ENCODE results near the gene POMGNT1.
A peak's percentile ranks its signal among the peaks of the same experiment; 100 is the strongest.

POMGNT1 gene

DNA sequence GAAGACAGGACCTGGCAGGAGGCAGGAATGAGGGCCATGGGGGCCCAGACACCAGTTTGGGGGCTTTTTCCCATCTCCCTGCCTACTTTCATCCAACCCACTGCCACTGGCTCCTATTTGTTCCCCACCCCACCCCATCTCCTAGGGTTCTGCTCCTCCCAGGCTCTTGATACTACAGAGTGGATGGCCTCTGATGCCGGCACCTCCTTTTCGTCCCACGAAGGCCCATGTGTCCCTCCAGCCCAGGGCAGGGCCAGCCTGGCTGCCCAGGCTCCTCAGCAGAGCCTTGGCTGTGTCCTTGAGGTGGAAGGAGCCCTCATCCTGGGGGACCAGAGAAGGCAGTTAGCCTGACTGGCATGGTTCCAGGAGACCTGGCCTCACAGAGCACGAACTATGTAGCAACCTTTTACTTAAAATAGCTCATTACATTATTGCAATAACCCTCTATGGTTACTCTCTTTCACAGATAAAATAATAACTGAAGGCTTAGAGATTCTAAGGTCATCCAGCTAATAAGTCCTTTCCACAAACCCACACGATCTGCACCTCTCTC lies 3.5 kb downstream of the POMGNT1 start:
- peaks cover 62% of the 10 kb centered on the region for H3K36me3 ChIP-seq

DNA sequence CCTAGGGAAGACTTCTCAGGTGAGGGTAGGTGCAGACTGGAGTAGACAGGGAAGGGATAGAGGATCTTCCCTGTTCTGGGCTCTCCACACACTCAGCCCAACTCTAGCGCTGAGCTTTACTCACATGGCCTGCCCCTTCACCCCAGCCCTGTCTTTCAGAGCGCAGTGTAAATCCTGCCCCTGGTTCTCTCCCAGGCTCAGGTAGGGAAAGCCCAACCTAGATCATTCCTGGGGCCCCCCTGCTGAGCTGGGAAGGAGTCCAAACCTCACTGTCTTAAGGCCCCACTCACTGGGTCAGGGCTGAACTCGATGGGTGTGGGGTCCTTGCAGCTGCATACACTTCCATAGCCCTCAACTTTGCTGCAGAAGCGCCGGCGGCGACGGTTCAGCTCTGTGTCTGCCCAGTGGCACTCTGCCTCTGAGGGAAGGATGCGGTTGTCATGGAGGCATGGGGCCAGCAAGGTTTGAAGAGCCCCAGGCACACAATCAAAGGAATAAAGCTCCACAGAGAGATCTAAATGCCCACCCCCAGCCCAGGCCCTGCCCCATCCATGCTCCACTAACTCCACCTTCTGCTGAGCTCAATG lies 4.2 kb downstream of the POMGNT1 start:
- Histone ChIP-seq H4K20me1 (no peaks in the 10 kb centered on the region), H3K9ac (no peak overlapping the region)

More for the DNA sequence above, 3.5 kb downstream of the POMGNT1 start:
- H4K20me1 ChIP-seq = no peaks in the 10 kb centered on the region
- H3K4me2 ChIP-seq = no peak overlapping the region
- peaks cover 34% of the 10 kb centered on the region for H3K4me1 ChIP-seq
- no peak for TF ChIP-seq Cebpa-rat (IDR thresholded peaks at IDR 0.05)
- H3K27me3 ChIP-seq = no peaks in the 10 kb centered on the region
- no peak overlapping the region for H3K4me3 ChIP-seq
- H3K9ac ChIP-seq = no peak overlapping the region
- H3K27ac ChIP-seq = no peak overlapping the region
- H3K9me3 ChIP-seq = no peaks in the 10 kb centered on the region

DNA sequence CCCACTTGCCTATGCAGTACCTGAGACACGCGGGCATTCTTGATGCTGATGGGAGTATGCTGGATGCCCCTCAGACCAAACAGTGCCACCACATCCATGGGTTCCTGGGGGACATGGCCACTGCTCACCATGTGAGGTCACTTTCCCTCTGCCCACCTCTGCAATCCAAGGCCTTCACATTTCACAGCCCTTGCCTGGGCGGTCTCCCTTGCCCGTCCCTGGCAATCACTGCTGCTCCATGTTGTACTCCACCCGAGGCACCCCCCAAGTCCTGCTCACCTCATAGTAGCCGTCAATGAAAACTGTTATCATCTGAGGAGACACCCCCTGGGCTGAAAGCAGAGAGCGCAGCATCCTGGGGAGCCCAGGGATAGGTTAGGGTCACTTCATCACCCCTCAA lies 4.9 kb downstream of the POMGNT1 start:
- H3K36me3 ChIP-seq = peaks cover 75% of the 10 kb centered on the region
- no peak overlapping the region for H3K9ac ChIP-seq
- no peaks in the 10 kb centered on the region for H3K9me3 ChIP-seq

More for the DNA sequence above, 4.2 kb downstream of the POMGNT1 start:
- Histone ChIP-seq H3K27me3 (no peaks in the 10 kb centered on the region), H3K4me1 (peaks cover 30% of the 10 kb centered on the region), H3K4me2 (no peak overlapping the region), H3K27ac (no peak overlapping the region), H3K9me3 (no peaks in the 10 kb centered on the region), H3K36me3 (peaks cover 68% of the 10 kb centered on the region), H3K4me3 (no peak overlapping the region)
- TF ChIP-seq Cebpa-rat (IDR thresholded peaks at IDR 0.05) = no peak

DNA sequence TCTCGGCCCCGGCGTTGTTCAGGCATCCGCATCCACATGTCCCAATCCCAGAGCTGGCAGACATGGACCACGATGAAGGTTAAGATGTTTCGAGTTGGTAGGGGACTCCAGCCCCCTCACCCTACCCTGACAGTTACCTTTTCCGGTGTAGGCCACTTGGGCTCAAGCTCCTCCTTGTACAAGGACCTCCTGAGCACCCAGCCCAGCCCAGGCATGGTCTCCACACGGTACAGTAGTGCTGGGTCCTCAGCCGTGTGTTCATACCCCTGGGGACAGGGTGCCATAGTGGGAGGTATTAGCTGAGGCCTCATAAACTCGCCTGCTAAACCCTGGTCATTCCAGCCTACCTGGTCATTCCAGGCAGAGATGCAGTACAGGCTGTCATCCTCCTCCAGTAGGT lies 6.1 kb downstream of the POMGNT1 start:
- no peaks in the 10 kb centered on the region for H4K20me1 ChIP-seq
- no peak overlapping the region for H3K27ac ChIP-seq
- H3K4me2 ChIP-seq = no peak overlapping the region
- no peak overlapping the region for H3K4me3 ChIP-seq
- TF ChIP-seq Cebpa-rat (IDR thresholded peaks at IDR 0.05) = no peak
- no peaks in the 10 kb centered on the region for H3K9me3 ChIP-seq
- H3K9ac ChIP-seq = no peak overlapping the region
- H3K27me3 ChIP-seq = no peaks in the 10 kb centered on the region
- peaks cover 84% of the 10 kb centered on the region for H3K36me3 ChIP-seq
- H3K4me1 ChIP-seq = peaks cover 27% of the 10 kb centered on the region

More for the DNA sequence above, 4.9 kb downstream of the POMGNT1 start:
- TF ChIP-seq Cebpa-rat (IDR thresholded peaks at IDR 0.05) = no peak
- Histone ChIP-seq H3K4me2 (no peak overlapping the region), H3K4me1 (peaks cover 30% of the 10 kb centered on the region), H3K4me3 (no peak overlapping the region), H3K27me3 (no peaks in the 10 kb centered on the region), H3K27ac (no peak overlapping the region), H4K20me1 (no peaks in the 10 kb centered on the region)

DNA sequence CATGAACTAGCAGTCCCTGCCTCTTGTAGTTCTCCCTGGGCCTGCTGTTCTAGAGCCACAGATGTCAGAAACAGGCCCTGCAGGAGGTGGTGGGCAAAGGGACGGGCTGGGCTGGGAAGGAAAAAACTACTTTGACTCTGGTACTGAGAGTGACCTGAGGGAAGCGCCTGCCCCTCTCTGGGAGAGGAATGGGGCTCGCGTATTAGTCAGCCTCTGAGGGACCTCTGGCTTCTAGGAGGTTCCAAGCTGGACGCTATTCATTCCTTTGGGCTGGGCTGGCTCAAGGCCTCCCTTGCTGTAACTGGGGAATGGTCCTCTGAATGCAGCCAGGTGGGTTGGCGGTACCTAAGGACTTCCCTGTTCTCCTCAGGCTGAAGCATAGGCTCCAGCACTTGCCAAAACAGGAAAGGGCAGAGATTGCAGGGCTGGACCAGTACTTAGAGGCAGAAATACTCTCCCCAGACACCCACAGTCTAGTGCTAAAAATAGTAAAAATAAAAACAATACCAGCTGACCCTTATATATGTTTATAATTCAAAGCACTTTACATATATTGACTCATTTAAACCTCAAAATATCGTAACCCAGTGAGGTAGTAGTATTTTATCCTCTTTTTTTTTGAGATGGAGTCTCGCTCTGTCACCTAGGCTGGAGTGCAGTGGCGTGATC lies 7.1 kb downstream of the POMGNT1 start:
- TF ChIP-seq Cebpa-rat (IDR thresholded peaks at IDR 0.05) = no peak

DNA sequence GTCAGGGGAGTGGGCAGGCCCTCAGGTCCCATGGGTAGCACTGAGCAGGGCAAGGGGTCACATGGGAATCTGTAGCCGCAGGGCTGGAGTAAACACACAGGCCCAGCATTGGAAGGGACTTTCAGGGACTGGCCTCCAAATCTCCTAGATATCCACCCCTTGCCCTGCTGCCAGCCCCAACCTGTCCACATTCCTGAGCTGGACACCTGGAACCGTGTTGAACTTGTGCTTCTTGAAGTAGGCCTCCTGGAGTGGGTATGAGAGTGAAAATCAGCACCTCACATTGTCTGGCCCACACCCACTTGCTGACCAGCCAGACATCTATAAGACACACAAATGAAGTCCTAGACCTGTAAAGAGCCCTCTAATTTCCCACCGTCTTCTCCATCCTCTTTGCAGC lies 7.7 kb downstream of the POMGNT1 start:
- H4K20me1 ChIP-seq = no peaks in the 10 kb centered on the region
- peaks cover 75% of the 10 kb centered on the region for H3K36me3 ChIP-seq
- no peak overlapping the region for H3K9ac ChIP-seq
- no peak overlapping the region for H3K27ac ChIP-seq
- TF ChIP-seq Cebpa-rat (IDR thresholded peaks at IDR 0.05) = no peak
- H3K9me3 ChIP-seq = no peaks in the 10 kb centered on the region
- H3K4me3 ChIP-seq = no peak overlapping the region
- peaks cover 19% of the 10 kb centered on the region for H3K4me1 ChIP-seq
- no peaks in the 10 kb centered on the region for H3K27me3 ChIP-seq
- H3K4me2 ChIP-seq = no peak overlapping the region

More for the DNA sequence above, 7.1 kb downstream of the POMGNT1 start:
- H3K4me2 ChIP-seq = no peak overlapping the region
- no peak overlapping the region for H3K27ac ChIP-seq
- H4K20me1 ChIP-seq = no peaks in the 10 kb centered on the region
- H3K27me3 ChIP-seq = no peaks in the 10 kb centered on the region
- peaks cover 80% of the 10 kb centered on the region for H3K36me3 ChIP-seq
- H3K4me1 ChIP-seq = peaks cover 19% of the 10 kb centered on the region
- H3K4me3 ChIP-seq = no peak overlapping the region
- no peaks in the 10 kb centered on the region for H3K9me3 ChIP-seq
- no peak overlapping the region for H3K9ac ChIP-seq

DNA sequence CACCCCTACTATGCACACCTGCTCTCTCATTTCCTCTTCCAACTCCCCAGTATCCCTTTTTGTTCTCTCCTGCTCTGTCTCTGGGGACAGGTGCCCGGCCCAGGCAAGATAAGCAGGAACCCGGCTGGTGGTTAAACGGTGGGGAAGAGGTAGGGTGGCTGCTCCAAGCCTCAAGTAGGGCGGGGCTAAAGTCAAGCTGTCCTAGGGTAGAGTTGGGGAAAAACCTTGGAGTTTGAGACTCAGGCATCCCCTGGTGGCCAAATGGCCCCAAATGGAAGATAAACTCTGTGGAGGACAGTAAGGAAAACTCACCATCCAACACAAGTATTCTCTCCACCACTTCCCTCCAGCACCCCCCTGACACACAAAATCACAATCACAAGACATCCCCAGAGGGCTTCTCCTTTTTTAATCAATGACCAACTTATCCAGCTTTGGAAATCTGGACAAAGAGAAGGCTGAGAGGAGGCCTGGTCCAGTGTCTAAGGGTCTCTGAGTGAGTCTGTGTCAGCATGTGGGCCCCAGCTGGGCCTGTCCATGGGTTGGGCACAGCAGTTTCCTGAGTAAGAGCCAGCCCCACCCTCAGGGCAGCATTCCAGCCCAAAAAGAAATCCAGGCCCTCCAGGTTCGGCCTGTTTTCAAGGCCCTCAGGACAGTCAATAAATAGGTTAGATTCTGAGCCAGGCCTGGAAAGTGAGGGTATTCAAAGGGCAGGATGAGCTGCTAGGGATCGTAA lies 9.8 kb downstream of the POMGNT1 start:
- TF ChIP-seq Cebpa-rat (IDR thresholded peaks at IDR 0.05) = no peak
- Histone ChIP-seq H4K20me1 (no peaks in the 10 kb centered on the region), H3K9ac (no peak overlapping the region; the same call in 1 of the 2 replicates), H3K9me3 (no peaks in the 10 kb centered on the region), H3K27ac (0 out of 2 replicates have a peak overlapping the region, but pooled peaks have one; percentile 30), H3K4me3 (no peak overlapping the region), H3K4me1 (peaks cover 13% of the 10 kb centered on the region), H3K27me3 (no peaks in the 10 kb centered on the region), H3K4me2 (peak overlapping the region; percentile 46), H3K36me3 (peaks cover 60% of the 10 kb centered on the region)

DNA sequence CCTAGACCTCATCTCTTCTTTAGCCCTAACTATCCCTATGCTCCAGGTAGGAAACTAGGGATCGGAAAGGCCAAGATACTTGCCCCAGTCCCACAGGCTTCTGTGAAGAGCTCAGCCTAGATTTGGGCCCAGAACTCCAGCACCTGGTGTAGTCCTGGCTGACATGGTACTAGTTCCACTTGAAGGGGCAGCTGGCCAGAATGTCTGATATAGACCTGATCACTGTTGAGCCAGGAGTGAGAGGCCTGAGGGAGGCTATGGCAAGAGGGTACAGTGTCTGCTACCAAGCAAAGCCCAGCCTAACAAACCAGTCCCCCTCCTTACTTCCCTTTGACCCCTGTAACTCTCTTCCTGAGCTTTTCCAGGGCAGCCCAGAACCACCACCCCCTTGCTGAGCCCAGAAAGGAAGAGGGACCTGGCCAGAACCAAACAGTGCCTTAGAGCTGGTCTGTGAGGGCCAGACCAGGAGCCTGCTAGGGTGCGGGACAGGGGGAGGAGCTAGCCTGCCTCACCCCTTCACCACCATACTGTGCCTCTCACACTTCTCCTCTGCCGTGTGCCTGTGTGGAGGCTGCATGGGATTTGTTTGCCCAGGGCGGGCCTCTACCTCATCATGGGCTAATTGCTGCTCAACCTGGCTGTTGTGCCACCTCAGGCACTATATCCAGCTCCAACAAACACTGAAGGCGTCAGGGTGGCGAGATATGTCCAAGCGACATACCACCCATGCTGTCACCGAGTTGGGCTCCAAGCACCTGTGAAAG lies 10.9 kb downstream of the POMGNT1 start:
- TF ChIP-seq Cebpa-rat (IDR thresholded peaks at IDR 0.05) = no peak
- Histone ChIP-seq H3K4me2 (no peak overlapping the region), H3K27ac (no peak overlapping the region), H4K20me1 (no peaks in the 10 kb centered on the region), H3K36me3 (peaks cover 49% of the 10 kb centered on the region), H3K4me1 (peaks cover 13% of the 10 kb centered on the region), H3K27me3 (no peaks in the 10 kb centered on the region), H3K4me3 (no peak overlapping the region), H3K9ac (no peak overlapping the region), H3K9me3 (no peaks in the 10 kb centered on the region)

DNA sequence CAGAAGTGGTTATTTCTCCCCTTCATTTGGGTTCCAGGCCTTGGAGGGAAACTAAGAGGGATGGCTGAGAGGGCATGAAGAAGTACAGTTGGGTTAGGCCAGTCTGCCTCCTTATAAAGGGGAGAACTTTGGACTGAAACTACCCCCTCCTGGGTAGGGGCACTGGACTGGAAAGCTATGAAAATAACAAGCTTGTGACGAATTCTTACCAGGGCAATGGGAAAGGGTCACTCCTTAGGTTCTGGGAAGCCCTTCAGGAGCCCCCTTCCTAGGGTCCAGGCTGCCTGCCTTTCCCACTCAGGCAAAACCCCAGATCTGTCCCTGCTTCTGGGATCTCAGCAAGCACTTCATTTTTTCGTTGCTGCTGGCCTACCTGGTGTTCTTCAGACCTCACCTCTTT lies 12.2 kb downstream of the POMGNT1 start:
- no peaks in the 10 kb centered on the region for H3K9me3 ChIP-seq
- no peak overlapping the region for H3K27ac ChIP-seq
- H3K9ac ChIP-seq = no peak overlapping the region
- peaks cover 25% of the 10 kb centered on the region for H3K4me1 ChIP-seq
- no peaks in the 10 kb centered on the region for H4K20me1 ChIP-seq
- H3K27me3 ChIP-seq = no peaks in the 10 kb centered on the region
- TF ChIP-seq Cebpa-rat (IDR thresholded peaks at IDR 0.05) = no peak
- H3K4me3 ChIP-seq = no peak overlapping the region
- H3K4me2 ChIP-seq = no peak overlapping the region
- peaks cover 38% of the 10 kb centered on the region for H3K36me3 ChIP-seq
